Caco-2 (cell line): Measurements from ENCODE around the gene DYNC1LI1. TPM values are rescaled to one million over a fixed set of nuclear protein-coding genes. Genes with fewer than 3 reads are reported as not detected.

ENCODE experiments used
- BruUV-seq: library from RNA; stranded (reverse); fragments of 400-500 nt; replicated peaks from 2 replicates; lab custom pipeline; 2021; lab: Mats Ljungman, UMichigan
- CTCF ChIA-PET: fragments of 300-600 bp; sonication (Branson Sonifier 250); formaldehyde crosslinking; loops from one replicate; lab custom pipeline; 2022; ENCODE audit warnings: antibody characterized with exemption; lab: Charles Lee
- POLR2A ChIA-PET: fragments of 300-600 bp; sonication (Branson Sonifier 250); formaldehyde crosslinking; loops from one replicate; lab custom pipeline; 2022; ENCODE audit warnings: antibody characterized with exemption; lab: Charles Lee
- DNase-seq, 2 experiments: peaks; one replicate each; pipeline versions ENCODE4 v3.0.0 to v3.0.0-alpha.2; 2020 to 2022
- H3K27me3 ChIP-seq: replicated peaks from 2 replicates; pipeline ENCODE4 v1.6.0; 2011; ENCODE audit warnings: low read length; ENCODE audit not compliant: control insufficient read depth, insufficient read depth
- H3K36me3 ChIP-seq: 2 replicates; pipeline ENCODE4 v1.5.1; 2011; ENCODE audit warnings: low read length; ENCODE audit not compliant: control insufficient read depth, insufficient read depth
- H3K4me1 ChIP-seq: fragments of 250-450 bp; sonication (Bioruptor Pico); 2 replicates; pipeline ENCODE4 v1.5.1; 2020; ENCODE audit warnings: mild to moderate bottlenecking
- H3K4me3 ChIP-seq: 2 replicates; pipeline ENCODE4 v1.5.1; 2011; ENCODE audit warnings: low read depth, mild to moderate bottlenecking, control low read depth, low read length
- H3K9me3 ChIP-seq: fragments of 250-450 bp; sonication (Bioruptor Pico); 2 replicates; pipeline ENCODE4 v1.5.1; 2020; ENCODE audit warnings: mild to moderate bottlenecking, moderate library complexity
- H3K27ac Mint-ChIP-seq: one replicate; pipeline ENCODE4 v1.8.0; 2022; ENCODE audit warnings: mixed read lengths; ENCODE audit not compliant: unreplicated experiment
- H3K27me3 Mint-ChIP-seq: one replicate; pipeline ENCODE4 v1.8.0; 2022; ENCODE audit warnings: mixed read lengths; ENCODE audit not compliant: insufficient read depth, unreplicated experiment
- H3K36me3 Mint-ChIP-seq: one replicate; pipeline ENCODE4 v1.8.0; 2022; ENCODE audit warnings: mild to moderate bottlenecking, mixed read lengths; ENCODE audit not compliant: insufficient read depth, unreplicated experiment
- H3K4me1 Mint-ChIP-seq: one replicate; pipeline ENCODE4 v1.8.0; 2022; ENCODE audit warnings: low read depth, mixed read lengths; ENCODE audit not compliant: unreplicated experiment
- H3K4me3 Mint-ChIP-seq: one replicate; pipeline ENCODE4 v1.8.0; 2022; ENCODE audit warnings: mild to moderate bottlenecking, moderate library complexity, mixed read lengths; ENCODE audit not compliant: unreplicated experiment
- H3K9me3 Mint-ChIP-seq: one replicate; pipeline ENCODE4 v1.8.0; 2022; ENCODE audit warnings: mixed read lengths; ENCODE audit not compliant: unreplicated experiment
- CTCF ChIP-seq, 2 experiments: fragments of 200-600 bp in 1 of 2; IDR thresholded peaks; 1 replicate in 1 of 2; 2 replicates in 1 of 2; pipeline versions ENCODE4 v1.5.1 to v1.8.0; 2011 to 2022; ENCODE audit warnings: antibody characterized with exemption in 1 of 2, control low read depth in 1 of 2, inconsistent platforms in 1 of 2, low read depth in 1 of 2, low read length in 1 of 2, mild to moderate bottlenecking in 1 of 2, moderate library complexity in 1 of 2; ENCODE audit not compliant: insufficient read depth in 1 of 2, severe bottlenecking in 1 of 2, unreplicated experiment in 1 of 2
- intact Hi-C: fragments of 100-400 bp; cut with micrococcal nuclease; formaldehyde crosslinking; loops from one replicate; pipeline ENCODE4 v1.10.0; 2022; ENCODE audit not compliant: unreplicated experiment
- total RNA-seq: library from RNA; stranded (reverse); gene quantifications from 2 replicates; pipeline ENCODE4 v1.2.3, GENCODE V29; 2022

DYNC1LI1 gene
- total RNA-seq, 1 experiment from 2014 or later, result 35.4 TPM

- BruUV-seq, result no TSS peak
- POLR2A ChIA-PET, result no interaction called here
- Histone ChIP-seq H3K27me3 (no peaks in the 10 kb centered on the region), H3K4me3 (no peak overlapping the region), H3K4me1 (no peaks in the 10 kb centered on the region), H3K9me3 (peaks cover under 1% of the 10 kb centered on the region; the same call in 1 of the 2 replicates), H3K36me3 (no peaks in the 10 kb centered on the region)
- Mint-ChIP-seq H3K36me3 (no peaks in the 10 kb centered on the region), H3K4me1 (no peaks in the 10 kb centered on the region), H3K4me3 (no peak overlapping the region), H3K9me3 (peaks cover 8% of the 10 kb centered on the region), H3K27ac (no peak overlapping the region), H3K27me3 (no peaks in the 10 kb centered on the region)
- CTCF ChIA-PET, result interaction anchor here (0.6 kb wide), 1 partner anchor 22 kb away, joined by 3 read pairs; no protein-coding TSS in a partner anchor
- intact Hi-C loops, result no loop called here
- no peak for TF ChIP-seq CTCF (IDR thresholded peaks at IDR 0.05; ENCODE audit: insufficient read depth in 1 of 2, low read depth in 1 of 2, low read length in 1 of 2, severe bottlenecking in 1 of 2, unreplicated experiment in 1 of 2)
- no peak for DNase-seq
Measured at GRCh38 chr3:32614956-32615355, 44.3 kb upstream of the DYNC1LI1 start.

GRCh38 chr3:32613183-32613582, 42.5 kb upstream of the DYNC1LI1 start:
- POLR2A ChIA-PET, result no interaction called here
- Histone ChIP-seq H3K4me1 (no peaks in the 10 kb centered on the region), H3K36me3 (no peaks in the 10 kb centered on the region), H3K4me3 (no peak overlapping the region), H3K9me3 (no peaks in the 10 kb centered on the region), H3K27me3 (no peaks in the 10 kb centered on the region)
- no peak for DNase-seq
- Mint-ChIP-seq H3K4me1 (no peaks in the 10 kb centered on the region), H3K9me3 (no peaks in the 10 kb centered on the region), H3K36me3 (no peaks in the 10 kb centered on the region), H3K4me3 (no peak overlapping the region), H3K27me3 (no peaks in the 10 kb centered on the region), H3K27ac (no peak overlapping the region)
- CTCF ChIA-PET, result no interaction called here
- no peak for TF ChIP-seq CTCF (IDR thresholded peaks at IDR 0.05; ENCODE audit: insufficient read depth in 1 of 2, low read depth in 1 of 2, low read length in 1 of 2, severe bottlenecking in 1 of 2, unreplicated experiment in 1 of 2)
- intact Hi-C loops, result no loop called here
- no TSS peak for BruUV-seq

GRCh38 chr3:32612547-32612946, 41.9 kb upstream of the DYNC1LI1 start:
- H3K4me1 Mint-ChIP-seq, result no peaks in the 10 kb centered on the region
- TF ChIP-seq CTCF (IDR thresholded peaks at IDR 0.05; ENCODE audit: insufficient read depth in 1 of 2, low read depth in 1 of 2, low read length in 1 of 2, severe bottlenecking in 1 of 2, unreplicated experiment in 1 of 2), result no peak
- H3K36me3 ChIP-seq, result no peaks in the 10 kb centered on the region
- no peaks in the 10 kb centered on the region for H3K27me3 Mint-ChIP-seq
- DNase-seq, result no peak
- BruUV-seq, result no TSS peak
- no peaks in the 10 kb centered on the region for H3K9me3 ChIP-seq
- no peak overlapping the region for H3K27ac Mint-ChIP-seq
- no peak overlapping the region for H3K4me3 Mint-ChIP-seq
- intact Hi-C loops, result no loop called here
- POLR2A ChIA-PET, result no interaction called here
- H3K27me3 ChIP-seq, result no peaks in the 10 kb centered on the region
- H3K36me3 Mint-ChIP-seq, result no peaks in the 10 kb centered on the region
- H3K9me3 Mint-ChIP-seq, result no peaks in the 10 kb centered on the region
- H3K4me3 ChIP-seq, result no peak overlapping the region
- CTCF ChIA-PET, result no interaction called here
- no peaks in the 10 kb centered on the region for H3K4me1 ChIP-seq
